ENCODE results near the gene PON2. TPM values are rescaled to one million over a fixed set of nuclear protein-coding genes. Genes with fewer than 3 reads are reported as not detected.

Gene PON2
- total and polyA plus RNA-seq, 10 of the 15 experiments (the other 5 are each of a cell fraction or from before 2014, with no cell fraction given): 22.9 to 127 (median 46.1) TPM

DNA sequence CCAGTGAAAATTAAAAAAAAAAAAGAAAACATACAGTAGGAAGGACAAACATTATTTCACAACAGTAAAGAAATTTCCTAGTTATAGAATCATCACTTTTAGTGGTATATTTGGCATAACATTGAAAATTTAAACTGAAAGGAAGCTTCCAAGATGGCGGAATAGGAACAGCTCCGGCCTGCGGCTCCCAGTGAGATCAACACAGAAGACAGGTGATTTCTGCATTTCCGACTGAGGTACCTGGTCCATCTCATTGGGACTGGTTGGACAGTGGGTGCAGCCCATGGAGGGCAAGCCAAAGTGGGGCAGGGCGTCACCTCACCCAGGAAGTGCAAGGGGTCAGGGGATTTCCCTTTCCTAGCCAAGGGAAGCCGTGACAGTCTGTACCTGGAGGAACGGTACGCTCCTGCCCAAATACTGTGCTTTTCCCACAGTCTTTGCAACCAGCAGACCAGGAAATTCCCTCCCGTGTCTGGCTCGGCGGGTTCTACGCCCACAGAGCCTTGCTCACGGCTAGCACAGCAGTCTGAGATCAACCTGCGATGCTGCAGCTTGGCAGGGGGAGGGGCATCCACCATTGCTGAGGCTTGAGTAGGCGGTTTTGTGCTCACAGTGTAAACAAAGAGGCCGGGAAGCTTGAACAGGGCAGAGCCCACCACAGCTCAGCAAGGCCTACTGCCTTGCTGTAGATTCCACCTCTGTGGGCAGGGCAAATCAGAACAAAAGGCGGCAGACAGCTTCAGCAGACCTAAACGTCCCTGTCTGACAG lies 58.0 kb downstream of the PON2 start:
- POLR2A ChIA-PET: no interaction called here
- CTCF ChIA-PET: no interaction called here
- FAIRE-seq: no peak

DNA sequence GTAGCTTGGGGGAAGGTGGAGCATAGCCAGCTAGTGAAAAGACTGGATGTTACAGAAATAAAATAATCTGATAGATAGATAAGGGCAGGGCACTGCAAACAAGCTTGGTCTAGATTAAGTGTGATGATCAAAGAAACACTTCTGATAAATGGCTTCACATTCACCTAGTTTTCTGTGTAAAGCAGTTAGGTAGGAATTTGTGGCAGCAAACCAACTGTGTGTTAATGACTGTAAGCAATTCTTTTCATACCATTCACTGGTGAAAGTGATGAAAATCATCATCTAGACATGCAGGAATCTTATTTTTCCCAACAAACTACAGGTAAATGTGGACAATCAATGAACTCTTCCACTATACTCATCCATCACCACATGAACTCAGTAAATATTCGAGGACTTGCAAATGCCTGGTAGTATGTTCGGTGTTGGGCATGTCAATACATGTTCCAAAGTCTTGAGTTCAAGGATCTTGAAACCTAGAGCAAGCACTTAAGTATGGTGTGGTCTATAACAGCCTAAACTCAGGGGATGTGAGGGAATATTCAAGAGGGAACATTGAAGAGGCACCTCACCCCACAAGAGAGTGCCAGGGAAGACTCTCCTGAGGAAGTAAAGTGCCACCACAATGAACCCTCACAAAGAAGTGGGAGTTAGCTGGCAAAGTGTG lies 59.1 kb downstream of the PON2 start:
- H3K27ac ChIP-seq (ENCODE audit: control insufficient read depth, insufficient read depth): no peak overlapping the region
- ATAC-seq (no peak), FAIRE-seq (no peak), DNase-seq (ENCODE audit: low read depth, low spot score) (no peak)
- H4K20me1 ChIP-seq (ENCODE audit: control insufficient read depth, insufficient read depth): no peaks in the 10 kb centered on the region
- BruUV-seq (replicated peaks): no TSS peak
- H3K9ac ChIP-seq (ENCODE audit: control insufficient read depth, insufficient read depth, low read length): no peak overlapping the region
- in situ Hi-C loops (cut with MboI): no loop called here
- H3K4me3 ChIP-seq: no peak overlapping the region
- no peaks in the 10 kb centered on the region for H3K36me3 ChIP-seq (ENCODE audit: control insufficient read depth in 2 of 2, insufficient read depth in 2 of 2, low read length in 1 of 2)
- ChIA-PET SMC1A (ENCODE audit: uncharacterized antibody, unreplicated experiment) (interaction anchor here (1.4 to 1.5 kb wide), 3 partner anchors 14 to 70 kb away, joined by 3 to 4 read pairs (median 3); no protein-coding TSS in a partner anchor), CTCF (no interaction called here), POLR2A (no interaction called here), RAD21 (ENCODE audit: unreplicated experiment) (no interaction called here)
- no peak overlapping the region for H2AFZ ChIP-seq (ENCODE audit: control insufficient read depth, low read depth, low read length)
- no peak overlapping the region for H3K4me2 ChIP-seq (ENCODE audit: control insufficient read depth, insufficient read depth)
- H3K9me3 ChIP-seq (replicated peaks; ENCODE audit: control insufficient read depth, insufficient read depth, low read length): no peaks in the 10 kb centered on the region; the same call in 2 of the 3 replicates
- no peaks in the 10 kb centered on the region for H3K27me3 ChIP-seq (replicated peaks in 1 of 2; ENCODE audit: control insufficient read depth in 2 of 2, insufficient read depth in 2 of 2, low read length in 1 of 2)
- H3K79me2 ChIP-seq (ENCODE audit: control insufficient read depth, insufficient read depth, low read length): no peaks in the 10 kb centered on the region
- 5% methylated on average over 2 of the region's 2 CpGs for WGBS (ENCODE audit: insufficient coverage, insufficient replicate concordance, low lambda C conversion rate, missing lambda C conversion rate)
- no peaks in the 10 kb centered on the region for H3K4me1 ChIP-seq (ENCODE audit: control insufficient read depth, insufficient read depth, low read length)
- intact Hi-C loops (cut with micrococcal nuclease; ENCODE audit: unreplicated experiment): no loop called here
- TF ChIP-seq, protein P1, sequence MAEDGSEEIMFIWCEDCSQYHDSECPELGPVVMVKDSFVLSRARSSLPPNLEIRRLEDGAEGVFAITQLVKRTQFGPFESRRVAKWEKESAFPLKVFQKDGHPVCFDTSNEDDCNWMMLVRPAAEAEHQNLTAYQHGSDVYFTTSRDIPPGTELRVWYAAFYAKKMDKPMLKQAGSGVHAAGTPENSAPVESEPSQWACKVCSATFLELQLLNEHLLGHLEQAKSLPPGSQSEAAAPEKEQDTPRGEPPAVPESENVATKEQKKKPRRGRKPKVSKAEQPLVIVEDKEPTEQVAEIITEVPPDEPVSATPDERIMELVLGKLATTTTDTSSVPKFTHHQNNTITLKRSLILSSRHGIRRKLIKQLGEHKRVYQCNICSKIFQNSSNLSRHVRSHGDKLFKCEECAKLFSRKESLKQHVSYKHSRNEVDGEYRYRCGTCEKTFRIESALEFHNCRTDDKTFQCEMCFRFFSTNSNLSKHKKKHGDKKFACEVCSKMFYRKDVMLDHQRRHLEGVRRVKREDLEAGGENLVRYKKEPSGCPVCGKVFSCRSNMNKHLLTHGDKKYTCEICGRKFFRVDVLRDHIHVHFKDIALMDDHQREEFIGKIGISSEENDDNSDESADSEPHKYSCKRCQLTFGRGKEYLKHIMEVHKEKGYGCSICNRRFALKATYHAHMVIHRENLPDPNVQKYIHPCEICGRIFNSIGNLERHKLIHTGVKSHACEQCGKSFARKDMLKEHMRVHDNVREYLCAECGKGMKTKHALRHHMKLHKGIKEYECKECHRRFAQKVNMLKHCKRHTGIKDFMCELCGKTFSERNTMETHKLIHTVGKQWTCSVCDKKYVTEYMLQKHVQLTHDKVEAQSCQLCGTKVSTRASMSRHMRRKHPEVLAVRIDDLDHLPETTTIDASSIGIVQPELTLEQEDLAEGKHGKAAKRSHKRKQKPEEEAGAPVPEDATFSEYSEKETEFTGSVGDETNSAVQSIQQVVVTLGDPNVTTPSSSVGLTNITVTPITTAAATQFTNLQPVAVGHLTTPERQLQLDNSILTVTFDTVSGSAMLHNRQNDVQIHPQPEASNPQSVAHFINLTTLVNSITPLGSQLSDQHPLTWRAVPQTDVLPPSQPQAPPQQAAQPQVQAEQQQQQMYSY (CRISPR knock-in tag; IDR thresholded peaks at IDR 0.05): no peak
- TF ChIP-seq, protein P2, sequence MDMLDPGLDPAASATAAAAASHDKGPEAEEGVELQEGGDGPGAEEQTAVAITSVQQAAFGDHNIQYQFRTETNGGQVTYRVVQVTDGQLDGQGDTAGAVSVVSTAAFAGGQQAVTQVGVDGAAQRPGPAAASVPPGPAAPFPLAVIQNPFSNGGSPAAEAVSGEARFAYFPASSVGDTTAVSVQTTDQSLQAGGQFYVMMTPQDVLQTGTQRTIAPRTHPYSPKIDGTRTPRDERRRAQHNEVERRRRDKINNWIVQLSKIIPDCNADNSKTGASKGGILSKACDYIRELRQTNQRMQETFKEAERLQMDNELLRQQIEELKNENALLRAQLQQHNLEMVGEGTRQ (IDR thresholded peaks at IDR 0.05; ENCODE audit: borderline replicate concordance, low read depth, low read length): no peak
- TF ChIP-seq POU2F2 (IDR thresholded peaks at IDR 0.05; ENCODE audit: borderline replicate concordance, low read depth, low read length) (no peak), STAT1 (conservative IDR thresholded peaks at IDR 0.05) (no peak), PAX8 (IDR thresholded peaks at IDR 0.05) (no peak), BACH1 (IDR thresholded peaks at IDR 0.05; ENCODE audit: borderline replicate concordance) (no peak), SREBF1 (IDR thresholded peaks at IDR 0.05; ENCODE audit: low read length) (no peak)
- TF ChIP-seq, protein P3, sequence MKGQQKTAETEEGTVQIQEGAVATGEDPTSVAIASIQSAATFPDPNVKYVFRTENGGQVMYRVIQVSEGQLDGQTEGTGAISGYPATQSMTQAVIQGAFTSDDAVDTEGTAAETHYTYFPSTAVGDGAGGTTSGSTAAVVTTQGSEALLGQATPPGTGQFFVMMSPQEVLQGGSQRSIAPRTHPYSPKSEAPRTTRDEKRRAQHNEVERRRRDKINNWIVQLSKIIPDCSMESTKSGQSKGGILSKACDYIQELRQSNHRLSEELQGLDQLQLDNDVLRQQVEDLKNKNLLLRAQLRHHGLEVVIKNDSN (IDR thresholded peaks at IDR 0.05; ENCODE audit: borderline replicate concordance, extremely low read length, insufficient read depth, low read depth, low read length): no peak

More for the DNA sequence above, 58.0 kb downstream of the PON2 start:
- Histone ChIP-seq H3K9ac (ENCODE audit: control insufficient read depth, insufficient read depth, low read length) (no peak overlapping the region), H3K79me2 (ENCODE audit: control insufficient read depth, insufficient read depth, low read length) (no peaks in the 10 kb centered on the region), H2AFZ (ENCODE audit: control insufficient read depth, low read depth, low read length) (no peak overlapping the region), H3K27ac (ENCODE audit: control insufficient read depth, insufficient read depth) (no peak overlapping the region), H3K4me2 (ENCODE audit: control insufficient read depth, insufficient read depth) (no peak overlapping the region), H3K4me1 (ENCODE audit: control insufficient read depth, insufficient read depth, low read length) (no peaks in the 10 kb centered on the region), H3K4me3 (no peak overlapping the region), H4K20me1 (ENCODE audit: control insufficient read depth, insufficient read depth) (no peaks in the 10 kb centered on the region), H3K9me3 (replicated peaks; ENCODE audit: control insufficient read depth, insufficient read depth, low read length) (no peaks in the 10 kb centered on the region; the same call in 2 of the 3 replicates), H3K36me3 (ENCODE audit: control insufficient read depth in 2 of 2, insufficient read depth in 2 of 2, low read length in 1 of 2) (no peaks in the 10 kb centered on the region), H3K27me3 (replicated peaks in 1 of 2; ENCODE audit: control insufficient read depth in 2 of 2, insufficient read depth in 2 of 2, low read length in 1 of 2) (no peaks in the 10 kb centered on the region)
- DNase-seq (ENCODE audit: low read depth, low spot score) (no peak), ATAC-seq (no peak)
- TF ChIP-seq YY1 (IDR thresholded peaks at IDR 0.05; ENCODE audit: low read depth, low read length) (0 out of 2 replicates have a peak, but pooled peaks have one; percentile 6), BRCA1 (IDR thresholded peaks at IDR 0.05; ENCODE audit: low read depth, low read length) (no peak), IKZF1 (conservative IDR thresholded peaks at IDR 0.05) (peak; percentile 23; the same call in 1 of the 2 replicates), RBBP5 (conservative IDR thresholded peaks at IDR 0.05) (no peak)
- RAD21 ChIA-PET (ENCODE audit: unreplicated experiment): interaction anchor here (1.1 kb wide), 1 partner anchor 11 kb away, joined by 3 read pairs; no protein-coding TSS in a partner anchor
- BruUV-seq (replicated peaks): no TSS peak
- in situ Hi-C loops (cut with MboI): no loop called here
- SMC1A ChIA-PET (ENCODE audit: uncharacterized antibody, unreplicated experiment): interaction anchor here (1.0 to 1.5 kb wide), 3 partner anchors 12 to 100 kb away, joined by 3 to 4 read pairs (median 3); no protein-coding TSS in a partner anchor
- intact Hi-C loops (cut with micrococcal nuclease; ENCODE audit: unreplicated experiment): no loop called here
- 38% methylated on average over 18 of the region's 18 CpGs for WGBS (ENCODE audit: insufficient coverage, insufficient replicate concordance, low lambda C conversion rate, missing lambda C conversion rate)
